ENCODE results near the gene ZNF443. TPM values are rescaled to one million over a fixed set of nuclear protein-coding genes. Genes with fewer than 3 reads are reported as not detected.
"Not testable (repeated sequence)": the region's sequence is repeated elsewhere in the genome, so short reads cannot be mapped to it uniquely, and the experiment has no call there.

The ZNF443 gene
- total RNA-seq (2014; rRNA removed; shearing (Covaris generic)): 1.8 and 3.0 TPM in 2 replicates

GRCh38 chr19:12440541-12441316, at the start of gene ZNF443:
Gene ZNF443, minus strand, starts transcription at chr19:12441021. Its CDS starts 107 bp downstream, at chr19:12440914.
- peak; percentile 97 for DNase-seq (ENCODE audit: low spot score)

GRCh38 chr19:12486265-12486783, 45.5 kb upstream of the ZNF443 start:
- not testable (repeated sequence) for DNase-seq (ENCODE audit: low spot score)

DNA sequence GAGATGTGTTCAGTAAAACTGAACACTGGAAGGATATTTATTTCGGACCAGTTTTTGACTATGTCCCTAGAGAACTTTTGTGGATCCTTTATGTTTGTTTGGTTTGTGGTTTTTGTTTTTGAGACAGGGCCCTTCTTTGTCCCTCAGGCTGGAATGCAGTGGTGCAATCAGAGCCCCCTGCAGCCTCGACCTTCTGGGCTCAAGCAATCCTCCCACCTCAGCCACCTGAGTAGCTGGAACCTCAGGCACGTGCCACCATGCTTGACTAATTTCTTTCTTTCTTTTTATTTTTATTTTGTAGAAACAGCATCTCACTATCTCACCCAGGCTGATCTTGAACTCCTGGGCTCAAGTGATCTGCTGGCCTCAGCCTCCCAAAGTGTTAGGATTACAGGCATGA, 44.8 kb upstream of the ZNF443 start:
- no peak for DNase-seq (ENCODE audit: low spot score)

DNA sequence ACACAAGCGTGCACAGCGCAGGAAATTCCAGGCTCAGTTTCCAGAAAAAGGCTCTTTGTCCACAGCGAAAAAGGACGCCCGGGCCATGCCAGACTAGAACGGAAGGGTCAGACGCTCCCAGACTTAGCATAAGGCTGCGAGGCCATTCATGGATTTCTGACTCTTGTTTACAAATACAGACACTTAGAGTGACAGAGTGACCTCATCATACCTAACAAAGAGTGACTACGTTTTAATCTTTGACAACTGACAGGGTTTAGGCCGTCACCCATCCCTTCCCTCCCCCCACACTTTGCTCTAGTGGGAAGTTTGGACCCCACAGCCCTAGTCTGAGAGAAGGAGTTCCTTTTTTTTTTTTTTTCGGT, 44.2 kb upstream of the ZNF443 start:
- peak; percentile 17 for DNase-seq (ENCODE audit: low spot score)

GRCh38 chr19:12484371-12485051, 43.7 kb upstream of the ZNF443 start, which contains the start of gene ZNF709:
Gene ZNF709, minus strand, starts transcription at chr19:12484816. Its CDS starts 159 bp downstream, at chr19:12484657.
- DNase-seq (ENCODE audit: low spot score): peak; percentile 58

DNA sequence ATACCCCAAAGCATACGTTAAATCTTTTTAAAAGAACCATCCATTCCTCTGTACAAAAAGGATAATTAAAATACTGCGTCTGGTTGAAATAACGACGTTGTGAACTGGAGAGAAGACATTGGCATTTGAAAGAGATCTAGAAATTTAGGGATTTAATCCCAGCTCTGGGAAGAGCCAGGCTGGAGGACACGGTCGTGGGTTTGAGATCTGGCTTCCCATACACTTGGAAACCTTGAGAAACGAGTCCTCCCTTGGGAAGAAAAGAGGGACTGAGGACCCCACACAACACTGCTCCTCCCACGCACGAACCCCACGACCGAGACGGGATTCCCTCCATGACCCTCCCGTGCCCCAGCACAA, 43.2 kb upstream of the ZNF443 start:
- no peak for DNase-seq (ENCODE audit: low spot score)

GRCh38 chr19:12482509-12482886, 41.7 kb upstream of the ZNF443 start:
- no peak for DNase-seq (ENCODE audit: low spot score)

DNA sequence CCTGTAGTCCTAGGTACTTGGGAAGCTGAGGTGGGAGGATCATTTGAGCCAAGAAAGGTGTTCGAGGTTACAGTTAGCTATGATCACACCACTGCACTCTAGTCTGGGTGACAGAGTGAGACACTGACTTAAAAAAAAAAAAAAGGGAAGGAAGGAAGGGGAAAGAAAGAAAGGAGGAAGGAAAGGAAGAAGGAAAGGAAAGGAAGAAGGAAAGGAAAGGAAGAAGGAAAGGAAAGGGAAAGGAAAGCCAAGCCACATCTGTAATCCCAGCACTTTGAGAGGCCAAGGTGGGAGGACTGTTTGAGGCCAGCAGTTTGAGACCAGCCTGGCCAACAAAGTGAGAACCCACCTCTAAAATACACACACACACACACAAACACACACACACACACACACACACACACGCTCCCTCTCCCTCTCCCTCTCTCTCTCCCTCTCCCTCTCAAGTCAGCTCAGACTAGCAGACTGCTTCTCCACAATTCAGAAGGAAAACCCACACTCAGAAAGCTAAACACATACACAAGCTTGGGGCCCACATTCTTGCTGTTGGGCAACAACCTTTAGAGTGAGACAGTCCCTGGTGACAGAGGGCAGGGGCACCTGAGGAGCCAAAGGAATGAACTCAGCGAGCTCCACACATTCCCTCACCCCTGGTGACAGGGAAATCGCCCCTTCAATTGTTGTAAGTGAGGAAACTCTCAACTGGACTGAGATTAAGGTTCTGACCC, 41.1 kb upstream of the ZNF443 start:
- DNase-seq (ENCODE audit: low spot score): no peak

- no peak for DNase-seq (ENCODE audit: low spot score)
Observed at GRCh38 chr19:12478234-12478941, 37.6 kb upstream of the ZNF443 start.

- not testable (repeated sequence) for DNase-seq (ENCODE audit: low spot score)
Observed at GRCh38 chr19:12467651-12468050, 26.8 kb upstream of the ZNF443 start.

GRCh38 chr19:12465211-12465610, 24.4 kb upstream of the ZNF443 start:
- DNase-seq (ENCODE audit: low spot score): no peak

DNA sequence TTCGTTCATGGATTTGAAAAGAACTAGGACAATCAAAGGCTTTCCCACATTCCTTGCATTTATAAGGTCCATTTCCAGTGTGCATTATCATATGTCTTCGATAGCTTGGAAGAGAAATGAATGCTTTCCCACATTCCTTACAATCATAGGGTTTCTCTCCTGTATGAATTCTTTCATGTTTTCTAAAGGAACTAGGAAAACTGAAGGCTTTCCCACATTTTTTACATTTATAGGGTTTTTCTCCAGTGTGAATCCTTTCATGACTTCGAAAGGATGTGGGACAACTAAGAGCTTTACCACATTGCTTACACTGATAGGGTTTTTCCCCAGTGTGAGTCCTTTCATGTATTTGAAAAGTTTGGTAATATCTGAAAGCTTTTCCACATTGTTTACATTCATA, 23.9 kb upstream of the ZNF443 start:
- DNase-seq (ENCODE audit: low spot score): no peak

- DNase-seq (ENCODE audit: low spot score): not testable (repeated sequence)
Observed at GRCh38 chr19:12464139-12464538, 23.3 kb upstream of the ZNF443 start.

DNA sequence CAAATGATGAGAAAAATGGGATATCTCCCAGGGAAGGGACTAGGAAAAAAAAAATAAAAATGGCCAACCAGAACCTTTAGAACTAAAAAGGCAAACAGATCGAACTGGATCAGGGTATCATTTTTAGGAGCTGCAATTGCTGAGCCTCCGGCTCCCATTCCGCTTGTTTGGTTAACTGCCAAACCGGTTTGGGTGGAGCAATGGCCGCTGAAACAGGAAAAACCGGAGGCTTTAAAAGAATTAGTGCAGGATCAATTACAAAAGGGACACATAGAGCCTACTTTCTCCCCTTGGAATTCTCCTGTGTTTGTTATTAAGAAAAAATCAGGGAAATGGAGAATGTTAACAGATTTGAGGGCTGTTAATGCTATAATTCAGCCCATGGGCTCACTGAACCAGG, 12.7 kb upstream of the ZNF443 start:
- peak; percentile 67 for DNase-seq (ENCODE audit: low spot score)

GRCh38 chr19:12450844-12451243, 10.0 kb upstream of the ZNF443 start:
- DNase-seq (ENCODE audit: low spot score): no peak

DNA sequence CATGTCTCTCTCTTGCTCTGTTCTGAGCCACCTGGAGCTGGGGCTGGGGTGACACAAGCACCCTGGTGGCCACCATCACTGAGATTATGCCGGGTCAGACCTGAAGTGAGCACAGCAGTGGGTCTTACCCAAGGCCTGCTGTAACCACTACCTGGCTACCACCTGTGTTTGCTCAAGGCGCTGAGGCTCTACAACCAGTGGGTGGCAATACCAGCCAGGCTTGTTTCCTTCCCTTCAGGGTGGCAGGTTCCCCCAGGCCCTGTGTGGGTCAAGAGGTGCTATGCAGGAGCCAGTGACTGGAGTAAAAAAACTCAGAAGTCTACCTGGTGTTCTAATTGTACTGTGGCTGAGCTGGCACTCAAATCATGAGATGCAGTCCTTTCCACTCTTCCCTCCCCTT, 8.0 kb upstream of the ZNF443 start:
- no peak for DNase-seq (ENCODE audit: low spot score)

DNA sequence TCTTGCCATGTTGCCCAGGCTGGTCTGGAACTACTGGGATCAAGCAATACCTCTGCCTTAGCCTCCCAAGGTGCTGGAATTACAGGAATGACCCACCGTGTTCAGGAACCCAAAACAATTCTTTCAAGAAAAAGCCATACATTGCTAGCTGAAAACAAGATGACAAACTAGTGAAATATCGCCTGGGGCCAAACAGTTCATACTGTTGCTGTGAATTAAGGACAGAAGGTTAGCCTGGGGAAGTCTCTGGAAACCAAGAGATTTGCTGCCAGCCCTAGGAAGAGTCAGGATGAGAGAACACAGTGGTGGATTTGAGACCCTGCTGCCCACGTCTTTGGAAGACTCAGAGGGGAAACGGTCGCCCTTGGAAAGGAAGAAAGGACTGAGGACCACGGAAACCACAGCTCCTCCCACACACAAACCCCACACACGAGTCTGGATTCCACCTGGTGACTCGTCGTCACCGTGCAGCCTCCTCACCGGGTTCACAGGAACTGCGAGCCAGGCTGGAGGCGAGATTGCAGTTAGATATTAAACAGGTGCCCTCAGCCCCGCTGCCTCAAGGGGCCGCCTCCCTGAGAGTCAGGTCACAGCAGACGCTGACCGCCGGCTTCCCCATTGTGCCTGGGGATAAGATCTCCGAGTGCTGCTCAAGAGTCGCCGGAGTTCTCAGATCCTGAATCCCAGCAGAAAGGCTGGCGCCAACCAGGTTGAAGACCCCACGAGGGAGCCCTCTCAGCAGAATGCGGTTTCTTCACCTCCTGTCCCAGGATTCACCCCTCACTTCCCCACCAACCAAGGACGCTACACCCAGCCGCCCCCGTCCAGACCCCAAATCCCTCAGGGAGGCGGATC, 908 bp downstream of the ZNF443 start:
- DNase-seq (ENCODE audit: low spot score): peak; percentile 36

- DNase-seq (ENCODE audit: low spot score): not testable (repeated sequence)
Observed at GRCh38 chr19:12430726-12431299, 10.0 kb downstream of the ZNF443 start.

- DNase-seq (ENCODE audit: low spot score): no peak
Observed at GRCh38 chr19:12425888-12426274, 14.9 kb downstream of the ZNF443 start.

DNA sequence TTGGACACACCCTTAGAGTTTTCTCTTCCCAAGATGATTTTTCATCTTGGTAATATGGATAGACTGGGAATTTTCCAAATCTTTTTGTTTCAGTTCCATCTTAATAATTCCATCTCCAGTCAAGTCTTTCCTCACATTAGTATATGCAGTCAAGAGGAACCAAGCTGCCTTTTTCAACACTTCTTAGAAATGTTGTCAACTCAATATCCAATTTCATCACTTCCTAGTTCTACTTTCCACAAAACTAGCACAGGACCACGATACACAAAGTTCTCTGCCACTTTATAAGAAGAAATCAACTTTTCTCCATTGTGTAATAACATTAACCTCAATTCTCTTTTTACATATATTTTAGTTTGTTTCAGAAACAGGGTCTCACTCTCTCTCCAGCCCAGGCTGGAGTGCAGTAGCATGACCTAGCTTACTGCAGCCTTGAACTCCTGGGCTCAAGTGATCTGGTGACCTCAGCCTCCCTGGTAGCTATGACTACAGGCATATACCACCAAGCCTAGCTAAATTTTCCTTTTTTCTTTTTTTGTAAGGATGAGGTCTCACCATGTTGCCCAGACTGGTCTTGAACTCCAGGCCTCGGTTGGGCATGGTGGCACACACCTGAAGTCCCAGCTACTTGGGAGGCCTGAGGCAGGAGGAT, 15.5 kb downstream of the ZNF443 start:
- no peak for DNase-seq (ENCODE audit: low spot score)

Measured in HT-29 (cell line).